Breast epithelium (tissue), 4 donors: ENCODE measurements around the gene CCND1. TPM values are rescaled to one million over a fixed set of nuclear protein-coding genes. Genes with fewer than 3 reads are reported as not detected.

Source experiments
- DNase-seq, 2 donors: peaks; one replicate each; pipeline ENCODE4 v3.0.0-alpha.2; 2019; ENCODE audit warnings: low spot score in 2 of 2
- H3K27ac ChIP-seq, 2 donors: fragments of 200-600 bp; sonication (generic) in 1 of 2; one replicate each; pipeline ENCODE4 v1.5.1; 2016 to 2019; ENCODE audit warnings: mild to moderate bottlenecking in 1 of 2
- H3K27me3 ChIP-seq, 2 donors: fragments of 200-600 bp; sonication (generic) in 1 of 2; one replicate each; pipeline versions ENCODE4 v1.5.1 to v1.6.0; 2017 to 2019; ENCODE audit warnings: control low read depth in 1 of 2, mild to moderate bottlenecking in 1 of 2
- H3K36me3 ChIP-seq: fragments of 200-600 bp; one replicate; pipeline ENCODE4 v1.5.1; 2019
- H3K4me1 ChIP-seq, 2 donors: fragments of 200-600 bp; sonication (generic); one replicate each; pipeline ENCODE4 v1.5.1; 2016 to 2019; ENCODE audit warnings: control low read depth in 1 of 2
- H3K4me3 ChIP-seq, 3 donors: fragments of 200-600 bp; sonication (generic); 1 replicate in 2 of 3; 2 replicates in 1 of 3; pipeline ENCODE4 v1.5.1; 2016 to 2019; ENCODE audit warnings: mild to moderate bottlenecking in 3 of 3, moderate library complexity in 2 of 3
- H3K9me3 ChIP-seq, 2 donors: fragments of 200-600 bp; sonication (generic) in 1 of 2; one replicate each; pipeline ENCODE4 v1.5.1; 2016 to 2019; ENCODE audit warnings: control low read depth in 1 of 2
- POLR2A ChIP-seq: fragments of 450-650 bp; IDR thresholded peaks from one replicate; pipeline ENCODE4 v1.6.1; 2016; ENCODE audit warnings: antibody characterized with exemption, mild to moderate bottlenecking, moderate library complexity
- POLR2AphosphoS5 ChIP-seq, 3 donors: sonication (generic); formaldehyde crosslinking; IDR thresholded peaks; one replicate each; pipeline ENCODE4 v1.6.1; 2017; ENCODE audit warnings: antibody characterized with exemption in 3 of 3
- intact Hi-C: fragments of 100-400 bp; cut with DNase I; formaldehyde crosslinking; loops from one replicate; pipeline ENCODE4 v1.15.1; 2023; ENCODE audit warnings: low total_unique reads
- total RNA-seq, 3 donors: library from RNA; depleted of rRNA; stranded (reverse); fragments of >200 nt; gene quantifications; one replicate each; pipeline ENCODE4 v1.1.0, GENCODE V29; 2016
- TF ChIP-seq, protein P1 (sequence below), 3 donors: fragments of 450-650 bp; IDR thresholded peaks; one replicate each; pipeline ENCODE4 v1.5.1; 2016 to 2017; ENCODE audit warnings: antibody characterized with exemption in 3 of 3, mild to moderate bottlenecking in 3 of 3, moderate library complexity in 3 of 3

CCND1 gene
- total RNA-seq, 3 donors from 2014 or later, result 42.3 to 199 (median 99.0) TPM

DNA sequence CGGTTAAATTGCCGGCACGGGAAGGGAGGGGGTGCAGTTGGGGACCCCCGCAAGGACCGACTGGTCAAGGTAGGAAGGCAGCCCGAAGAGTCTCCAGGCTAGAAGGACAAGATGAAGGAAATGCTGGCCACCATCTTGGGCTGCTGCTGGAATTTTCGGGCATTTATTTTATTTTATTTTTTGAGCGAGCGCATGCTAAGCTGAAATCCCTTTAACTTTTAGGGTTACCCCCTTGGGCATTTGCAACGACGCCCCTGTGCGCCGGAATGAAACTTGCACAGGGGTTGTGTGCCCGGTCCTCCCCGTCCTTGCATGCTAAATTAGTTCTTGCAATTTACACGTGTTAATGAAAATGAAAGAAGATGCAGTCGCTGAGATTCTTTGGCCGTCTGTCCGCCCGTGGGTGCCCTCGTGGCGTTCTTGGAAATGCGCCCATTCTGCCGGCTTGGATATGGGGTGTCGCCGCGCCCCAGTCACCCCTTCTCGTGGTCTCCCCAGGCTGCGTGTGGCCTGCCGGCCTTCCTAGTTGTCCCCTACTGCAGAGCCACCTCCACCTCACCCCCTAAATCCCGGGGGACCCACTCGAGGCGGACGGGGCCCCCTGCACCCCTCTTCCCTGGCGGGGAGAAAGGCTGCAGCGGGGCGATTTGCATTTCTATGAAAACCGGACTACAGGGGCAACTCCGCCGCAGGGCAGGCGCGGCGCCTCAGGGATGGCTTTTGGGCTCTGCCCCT lies 529 bp upstream of the CCND1 start:
- Histone ChIP-seq H3K4me3 (peak overlapping the region; percentile 79 to 89 (median 84)), H3K36me3 (no peaks in the 10 kb centered on the region), H3K27ac (peak overlapping the region; percentile 86 to 88), H3K4me1 (peaks cover 16 to 45% of the 10 kb centered on the region in 2 donors), H3K9me3 (no peaks in the 10 kb centered on the region), H3K27me3 (peaks cover 0 to 14% of the 10 kb centered on the region in 2 donors)
- TF ChIP-seq, protein P1, sequence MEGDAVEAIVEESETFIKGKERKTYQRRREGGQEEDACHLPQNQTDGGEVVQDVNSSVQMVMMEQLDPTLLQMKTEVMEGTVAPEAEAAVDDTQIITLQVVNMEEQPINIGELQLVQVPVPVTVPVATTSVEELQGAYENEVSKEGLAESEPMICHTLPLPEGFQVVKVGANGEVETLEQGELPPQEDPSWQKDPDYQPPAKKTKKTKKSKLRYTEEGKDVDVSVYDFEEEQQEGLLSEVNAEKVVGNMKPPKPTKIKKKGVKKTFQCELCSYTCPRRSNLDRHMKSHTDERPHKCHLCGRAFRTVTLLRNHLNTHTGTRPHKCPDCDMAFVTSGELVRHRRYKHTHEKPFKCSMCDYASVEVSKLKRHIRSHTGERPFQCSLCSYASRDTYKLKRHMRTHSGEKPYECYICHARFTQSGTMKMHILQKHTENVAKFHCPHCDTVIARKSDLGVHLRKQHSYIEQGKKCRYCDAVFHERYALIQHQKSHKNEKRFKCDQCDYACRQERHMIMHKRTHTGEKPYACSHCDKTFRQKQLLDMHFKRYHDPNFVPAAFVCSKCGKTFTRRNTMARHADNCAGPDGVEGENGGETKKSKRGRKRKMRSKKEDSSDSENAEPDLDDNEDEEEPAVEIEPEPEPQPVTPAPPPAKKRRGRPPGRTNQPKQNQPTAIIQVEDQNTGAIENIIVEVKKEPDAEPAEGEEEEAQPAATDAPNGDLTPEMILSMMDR (IDR thresholded peaks at IDR 0.05), result no peak
- TF ChIP-seq POLR2A (no peak), POLR2AphosphoS5 (IDR thresholded peaks at IDR 0.05) (no peak)
- DNase-seq, result no peak
- intact Hi-C loops, result loop anchor here (10.0 kb wide), 1 partner anchor 346 kb away; the partner anchor contains the start of gene MYEOV

DNA sequence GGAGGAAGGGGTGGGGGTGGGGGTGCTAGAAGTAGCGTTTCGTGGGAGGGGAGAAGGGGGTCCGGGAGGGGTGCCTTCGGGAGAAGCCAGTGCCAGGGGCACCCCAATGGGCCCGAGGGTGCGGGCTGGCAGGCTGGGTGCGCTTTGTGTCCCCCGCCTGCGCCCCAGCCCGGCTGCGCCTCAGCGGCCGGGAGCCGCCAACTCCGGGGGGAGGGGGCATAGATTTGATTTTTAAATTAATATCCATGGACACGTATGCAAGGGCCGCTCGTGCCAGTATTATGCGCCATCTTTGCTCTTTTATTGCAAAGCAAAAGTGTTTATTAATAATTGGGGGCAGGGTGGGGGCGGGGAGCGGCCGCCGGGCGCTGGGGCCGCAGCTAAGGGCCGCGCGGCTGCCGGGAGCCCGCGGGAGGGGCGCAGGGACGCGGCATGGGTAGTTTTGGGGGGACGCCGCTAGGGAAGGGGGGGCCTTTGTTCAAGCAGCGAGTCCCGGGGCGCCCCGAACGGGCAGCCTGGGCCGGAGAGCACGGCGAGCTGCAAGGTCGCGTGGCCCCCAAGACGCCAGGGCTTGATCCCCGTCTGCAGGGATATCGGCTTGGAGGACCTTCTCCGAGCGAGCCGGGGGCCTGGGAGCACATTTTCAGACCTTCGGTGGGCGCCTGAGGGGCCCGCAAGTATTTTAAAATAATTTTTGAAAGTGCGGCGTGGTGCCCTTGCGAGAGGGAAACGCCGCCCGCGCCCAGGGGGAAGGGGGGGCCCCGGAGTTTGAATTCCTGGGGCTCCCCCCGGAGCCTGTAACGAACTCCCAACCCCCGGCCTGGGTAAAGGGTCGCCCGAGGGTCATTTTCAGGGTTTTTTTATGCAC lies 959 bp downstream of the CCND1 start:
- Histone ChIP-seq H3K27me3 (peaks cover 0 to 14% of the 10 kb centered on the region in 2 donors), H3K36me3 (no peaks in the 10 kb centered on the region), H3K27ac (peak overlapping the region; percentile 86 to 88), H3K4me1 (peaks cover 16 to 40% of the 10 kb centered on the region in 2 donors), H3K4me3 (peak overlapping the region; percentile 79 to 89 (median 84)), H3K9me3 (no peaks in the 10 kb centered on the region)
- no peak for TF ChIP-seq POLR2A
- no peak for TF ChIP-seq POLR2AphosphoS5 (IDR thresholded peaks at IDR 0.05)
- no peak for DNase-seq
- intact Hi-C loops, result loop anchor here (10.0 kb wide), 1 partner anchor 347 kb away; the partner anchor contains the start of gene MYEOV

DNA sequence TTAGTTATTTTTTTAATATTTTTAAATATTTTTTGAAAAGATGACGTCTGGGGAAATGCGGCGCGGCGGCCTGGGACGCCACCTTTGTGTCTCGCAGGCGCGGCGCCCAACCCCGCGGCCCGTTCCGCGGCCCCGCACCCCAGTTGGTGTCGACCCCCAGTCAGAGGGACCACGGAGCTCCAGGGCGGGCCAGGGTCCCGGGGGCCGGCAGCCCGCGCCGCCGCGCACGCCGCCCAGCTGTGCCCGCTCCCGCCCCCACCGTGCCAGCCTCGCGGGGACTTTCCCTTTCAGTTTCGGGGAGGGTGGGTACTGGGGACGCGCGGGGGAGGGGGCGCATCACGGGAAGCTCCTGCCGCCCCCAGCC lies 1.6 kb downstream of the CCND1 start:
- Histone ChIP-seq H3K4me1 (peaks cover 16 to 36% of the 10 kb centered on the region in 2 donors), H3K36me3 (no peaks in the 10 kb centered on the region), H3K9me3 (no peaks in the 10 kb centered on the region), H3K4me3 (peak overlapping the region; percentile 79 to 89 (median 84)), H3K27ac (peak overlapping the region; percentile 86 to 88), H3K27me3 (peaks cover 0 to 9% of the 10 kb centered on the region in 2 donors)
- TF ChIP-seq, protein P1 (IDR thresholded peaks at IDR 0.05), result no peak
- TF ChIP-seq POLR2A, result no peak
- no peak for TF ChIP-seq POLR2AphosphoS5 (IDR thresholded peaks at IDR 0.05)
- no peak for DNase-seq
- intact Hi-C loops, result loop anchor here (10.0 kb wide), 1 partner anchor 348 kb away; the partner anchor contains the start of gene MYEOV

DNA sequence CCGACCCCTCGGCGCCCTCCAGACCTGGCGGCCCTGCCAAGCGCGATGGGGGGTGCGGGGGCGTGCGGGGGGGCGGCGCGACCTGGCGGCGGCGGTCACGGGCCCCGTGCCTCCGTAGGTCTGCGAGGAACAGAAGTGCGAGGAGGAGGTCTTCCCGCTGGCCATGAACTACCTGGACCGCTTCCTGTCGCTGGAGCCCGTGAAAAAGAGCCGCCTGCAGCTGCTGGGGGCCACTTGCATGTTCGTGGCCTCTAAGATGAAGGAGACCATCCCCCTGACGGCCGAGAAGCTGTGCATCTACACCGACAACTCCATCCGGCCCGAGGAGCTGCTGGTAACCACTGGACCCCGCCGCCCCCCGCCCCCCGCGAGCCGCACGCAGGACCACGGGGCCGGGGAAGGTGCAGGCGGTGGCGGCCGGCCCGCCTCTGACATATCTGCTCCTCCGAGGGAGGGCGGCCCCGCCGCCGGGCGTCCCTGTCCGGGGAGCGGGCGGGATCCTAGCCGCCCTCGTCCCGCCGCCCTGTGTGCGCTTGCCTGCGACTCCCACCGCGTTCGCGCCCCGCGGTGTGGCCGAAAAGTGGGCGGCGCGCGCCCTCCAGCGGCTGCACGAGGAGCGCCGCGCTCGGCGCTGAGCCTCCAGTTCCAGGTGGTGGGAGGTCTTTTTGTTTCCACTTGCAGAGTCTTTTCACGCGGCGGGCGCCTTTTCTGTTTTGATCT lies 2.1 kb downstream of the CCND1 start:
- DNase-seq, result peak; percentile 71 to 76
- H3K4me1 ChIP-seq, result peaks cover 16 to 30% of the 10 kb centered on the region in 2 donors
- H3K4me3 ChIP-seq, result peak overlapping the region; percentile 79 to 89 (median 84)
- no peaks in the 10 kb centered on the region for H3K9me3 ChIP-seq
- intact Hi-C loops, result loop anchor here (10.0 kb wide), 1 partner anchor 348 kb away; the partner anchor contains the start of gene MYEOV
- H3K27me3 ChIP-seq, result peaks cover 0 to 3% of the 10 kb centered on the region in 2 donors
- H3K27ac ChIP-seq, result peak overlapping the region; percentile 86 to 88
- TF ChIP-seq POLR2AphosphoS5 (IDR thresholded peaks at IDR 0.05) (peak in 1 of 3 donors; percentile 66), POLR2A (no peak)
- TF ChIP-seq, protein P1 (IDR thresholded peaks at IDR 0.05), result peak; percentile 77 to 88 (median 80)
- H3K36me3 ChIP-seq, result no peaks in the 10 kb centered on the region

DNA sequence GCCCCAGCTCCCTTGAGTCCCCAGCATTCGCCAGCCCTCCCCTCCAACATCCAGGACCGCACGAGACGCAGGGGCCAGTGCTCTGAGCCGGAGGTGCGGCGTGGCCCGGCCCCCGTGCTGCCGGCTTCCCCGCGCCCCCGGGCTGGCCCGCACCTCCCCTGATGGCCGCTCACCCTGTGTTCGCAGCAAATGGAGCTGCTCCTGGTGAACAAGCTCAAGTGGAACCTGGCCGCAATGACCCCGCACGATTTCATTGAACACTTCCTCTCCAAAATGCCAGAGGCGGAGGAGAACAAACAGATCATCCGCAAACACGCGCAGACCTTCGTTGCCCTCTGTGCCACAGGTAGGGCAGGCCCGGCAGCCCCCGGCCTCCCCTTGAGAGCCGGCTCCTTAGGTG lies 2.7 kb downstream of the CCND1 start:
- H3K4me3 ChIP-seq, result peak overlapping the region; percentile 79 to 89 (median 84)
- peak overlapping the region; percentile 0 to 43 for H3K27ac ChIP-seq
- intact Hi-C loops, result loop anchor here (2.0 to 10.0 kb wide), 2 partner anchors 349 to 545 kb away; partner anchors contain the start of gene MYEOV
- H3K27me3 ChIP-seq, result no peaks in the 10 kb centered on the region
- H3K4me1 ChIP-seq, result peaks cover 16 to 24% of the 10 kb centered on the region in 2 donors
- TF ChIP-seq, protein P1 (IDR thresholded peaks at IDR 0.05), result peak in 1 of 3 donors; percentile 7
- no peak for TF ChIP-seq POLR2AphosphoS5 (IDR thresholded peaks at IDR 0.05)
- no peaks in the 10 kb centered on the region for H3K9me3 ChIP-seq
- DNase-seq, result no peak
- H3K36me3 ChIP-seq, result no peaks in the 10 kb centered on the region
